ENCODE results near the gene GDPD1.
A peak's percentile ranks its signal among the peaks of the same experiment; 100 is the strongest.
"Not testable (repeated sequence)": the region's sequence is repeated elsewhere in the genome, so short reads cannot be mapped to it uniquely, and the experiment has no call there.

The GDPD1 gene

DNA sequence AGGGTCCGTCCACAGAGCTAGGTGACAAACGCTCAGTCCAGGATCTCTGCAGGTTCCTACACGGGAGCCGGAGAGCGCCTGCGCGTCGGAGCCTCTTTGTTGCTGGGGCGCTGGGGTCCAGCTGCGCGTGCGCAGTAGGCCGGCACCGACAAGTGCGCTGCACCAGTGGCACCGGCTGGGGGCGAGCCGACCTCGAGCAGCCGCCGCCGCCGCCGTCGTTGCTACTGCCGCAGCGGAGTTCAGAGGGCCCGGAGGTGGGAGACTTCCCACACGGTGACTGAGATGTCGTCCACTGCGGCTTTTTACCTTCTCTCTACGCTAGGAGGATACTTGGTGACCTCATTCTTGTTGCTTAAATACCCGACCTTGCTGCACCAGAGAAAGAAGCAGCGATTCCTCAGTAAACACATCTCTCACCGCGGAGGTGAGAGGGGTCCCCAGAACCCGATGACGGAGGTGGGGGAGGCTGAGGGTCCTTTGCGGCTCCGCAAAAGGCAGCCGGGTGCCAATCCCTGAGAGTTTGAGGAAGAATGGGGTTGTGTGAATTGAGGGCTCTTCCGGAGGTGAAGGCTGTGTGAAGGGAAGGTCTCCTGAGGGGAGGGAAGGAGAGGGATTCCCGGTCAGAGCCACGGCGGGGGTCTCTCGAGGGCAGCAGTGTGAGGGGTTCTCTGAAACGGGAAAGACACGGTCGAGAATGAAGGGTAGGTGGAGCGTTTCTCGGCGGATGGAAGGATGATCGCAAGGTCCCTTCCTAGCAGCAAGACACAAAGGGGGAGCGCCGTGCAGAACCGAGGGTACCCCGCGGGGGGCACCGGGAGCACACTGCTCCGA, at the start of gene GDPD1:
Gene GDPD1, plus strand, starts transcription at position 184 of the 831 bp plus-strand sequence. Its CDS starts 99 bp downstream, at position 283.
- DNase-seq: peak; percentile 96

DNA sequence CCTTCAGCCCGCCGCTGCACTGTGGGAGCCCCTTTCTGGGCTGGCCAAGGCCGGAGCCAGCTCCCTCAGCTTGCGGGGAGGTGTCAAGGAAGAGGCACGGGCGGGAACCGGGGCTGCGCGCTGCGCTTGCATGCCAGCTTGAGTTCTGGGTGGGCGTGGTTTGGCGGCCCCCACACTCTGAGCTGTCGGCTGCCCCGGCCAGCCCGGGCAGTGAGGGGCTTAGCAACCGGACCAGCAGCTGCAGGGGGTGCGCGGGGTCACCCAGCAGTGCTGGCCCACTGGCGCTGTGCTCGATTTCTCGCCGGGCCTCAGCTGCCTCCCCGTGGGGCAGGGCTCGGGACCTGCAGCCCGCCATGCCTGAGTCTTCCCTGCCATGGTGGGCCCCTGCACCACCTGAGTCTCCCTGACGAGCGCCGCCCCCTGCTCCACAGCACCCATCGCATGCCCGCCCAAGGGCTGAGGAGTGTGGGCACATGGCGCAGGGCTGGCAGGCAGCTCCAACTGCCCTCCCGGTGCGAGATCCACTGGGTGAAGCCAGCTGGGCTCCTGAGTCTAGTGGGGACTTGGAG, 47.8 kb upstream of the GDPD1 start:
- no peak for DNase-seq

DNA sequence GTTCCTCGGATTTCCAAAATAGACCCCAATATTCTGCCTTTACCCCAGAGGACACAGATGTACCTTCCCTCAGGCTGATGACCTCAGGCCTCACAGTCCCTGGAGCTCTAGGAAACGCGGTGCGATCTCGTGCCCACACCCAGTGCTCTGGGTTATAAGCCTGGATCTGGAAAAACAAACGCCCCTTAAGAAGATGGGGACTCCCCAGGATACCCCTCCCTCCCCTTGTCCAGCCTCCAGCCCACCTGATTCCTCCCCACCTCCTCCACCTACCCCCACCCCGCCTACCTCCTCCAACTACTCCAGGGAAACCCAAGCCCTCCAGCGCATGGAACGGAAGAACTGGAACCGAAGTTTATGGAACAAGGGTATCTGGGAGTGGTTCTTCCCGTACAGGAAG, 45.6 kb upstream of the GDPD1 start:
- no peak for DNase-seq

GRCh38 chr17:59175076-59175475, 45.2 kb upstream of the GDPD1 start:
- DNase-seq: no peak

DNA sequence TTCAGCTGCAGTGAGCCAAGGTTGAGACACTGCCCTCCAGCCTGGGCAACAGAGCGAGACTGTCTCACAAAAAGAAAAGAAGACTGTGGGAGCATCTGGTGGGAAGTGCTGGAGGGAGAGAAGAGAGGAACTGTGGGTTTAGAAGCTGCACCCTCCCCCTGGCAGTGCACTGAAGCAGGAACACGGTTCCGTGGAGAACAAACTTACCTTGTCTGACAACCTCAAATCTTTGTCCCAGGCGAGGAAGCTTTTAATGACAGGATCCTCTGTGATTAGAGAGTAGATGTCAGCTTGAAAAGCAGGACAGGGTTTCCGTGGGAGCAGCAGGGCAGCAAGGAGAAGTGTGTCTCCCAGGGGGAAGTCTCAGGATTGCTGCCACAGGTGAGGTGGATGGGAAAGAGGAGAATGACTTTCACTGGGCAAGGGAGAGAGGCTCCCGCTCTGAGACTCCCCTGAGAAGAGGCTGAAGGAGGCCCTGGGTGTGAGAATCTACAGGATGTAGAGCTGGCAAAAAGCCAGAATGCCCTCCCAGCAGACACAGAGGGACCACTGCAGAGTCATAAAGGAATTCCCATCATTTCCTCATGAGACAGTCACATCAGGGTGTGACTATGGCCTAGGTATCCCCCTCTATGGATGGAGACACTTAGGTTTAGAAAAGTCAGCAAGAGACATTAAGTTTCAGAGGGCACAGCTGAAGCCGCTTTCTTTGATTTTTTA, 41.9 kb upstream of the GDPD1 start:
- no peak for DNase-seq

DNA sequence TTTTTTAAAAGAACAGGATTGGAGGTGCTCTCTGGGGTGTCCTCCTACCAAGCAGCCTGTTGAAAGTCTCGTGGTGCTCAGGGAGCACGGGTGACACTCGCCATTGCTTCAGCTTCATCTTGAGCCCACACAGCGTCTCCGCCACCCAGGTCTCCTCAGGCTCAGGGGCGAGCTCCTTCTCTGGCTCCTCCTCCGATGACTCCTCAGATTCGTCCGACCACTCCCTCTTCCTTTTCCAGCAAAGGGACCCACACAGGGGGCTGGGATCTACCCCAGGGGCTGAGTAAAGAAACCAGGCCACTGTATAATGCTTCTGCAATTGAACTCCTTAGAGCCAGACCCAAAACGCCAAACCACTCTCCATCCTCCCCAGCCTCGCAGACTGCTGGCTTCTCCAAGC, 40.7 kb upstream of the GDPD1 start:
- DNase-seq: not testable (repeated sequence)

DNA sequence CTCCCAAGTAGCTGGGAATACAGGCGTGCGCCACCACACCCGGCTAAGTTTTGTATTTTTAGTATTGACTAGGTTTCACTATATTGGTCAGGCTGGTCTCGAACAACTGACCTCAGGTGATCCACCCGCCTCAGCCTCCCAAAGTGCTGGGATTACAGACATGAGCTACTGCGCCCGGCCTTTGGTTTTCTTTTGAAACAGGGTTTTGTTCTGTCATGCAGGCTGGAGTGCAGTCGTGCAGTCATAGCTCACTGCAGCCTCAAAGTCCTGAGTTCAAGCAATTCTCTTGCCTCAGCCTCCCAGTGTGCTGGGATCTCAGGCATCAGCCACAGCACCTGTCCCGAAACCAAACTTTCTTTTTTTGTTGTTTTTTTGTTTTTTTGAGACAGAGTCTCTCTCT, 39.7 kb upstream of the GDPD1 start:
- DNase-seq: no peak

- no peak for DNase-seq
Observed at GRCh38 chr17:59181481-59181880, 38.8 kb upstream of the GDPD1 start.

- DNase-seq: no peak
Observed at GRCh38 chr17:59185997-59186396, 34.3 kb upstream of the GDPD1 start.

DNA sequence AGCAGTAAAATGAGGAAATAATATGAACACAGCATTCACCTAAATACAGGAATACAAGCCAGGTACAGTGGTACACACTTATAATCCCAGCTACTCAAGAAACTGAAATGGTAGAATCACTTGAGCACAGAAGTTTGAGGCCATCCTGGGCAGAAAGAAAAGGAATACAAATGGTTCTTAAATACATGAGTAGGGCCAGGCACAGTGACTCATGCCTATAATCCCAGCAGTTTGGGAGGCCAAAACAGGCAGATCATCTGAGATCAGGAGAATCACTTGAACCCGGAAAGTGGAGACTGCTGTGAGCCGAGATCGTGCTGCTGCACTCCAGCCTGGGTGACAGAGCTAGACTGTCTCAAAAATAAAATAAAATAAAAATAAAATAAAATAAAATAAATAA, 33.5 kb upstream of the GDPD1 start:
- no peak for DNase-seq

DNA sequence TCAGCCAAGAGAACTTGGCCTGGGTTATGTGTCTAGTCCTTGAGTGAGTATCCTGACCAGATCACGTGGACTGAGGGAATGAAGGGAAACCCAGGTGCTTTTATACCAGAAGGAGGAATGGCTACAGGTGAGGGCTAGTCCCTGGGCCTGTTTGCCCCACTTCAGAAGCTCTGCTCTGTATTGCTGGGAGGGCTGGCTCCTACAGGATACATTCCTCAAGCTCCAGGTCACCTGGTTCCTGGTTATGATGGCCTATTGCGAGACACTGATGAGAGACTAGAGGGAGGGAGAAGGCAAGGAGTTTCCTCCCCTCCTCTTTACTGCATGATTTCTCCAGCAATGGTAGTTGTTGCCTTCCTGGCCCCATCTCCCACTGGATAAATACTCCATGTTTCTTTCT, 29.5 kb upstream of the GDPD1 start:
- no peak for DNase-seq

DNA sequence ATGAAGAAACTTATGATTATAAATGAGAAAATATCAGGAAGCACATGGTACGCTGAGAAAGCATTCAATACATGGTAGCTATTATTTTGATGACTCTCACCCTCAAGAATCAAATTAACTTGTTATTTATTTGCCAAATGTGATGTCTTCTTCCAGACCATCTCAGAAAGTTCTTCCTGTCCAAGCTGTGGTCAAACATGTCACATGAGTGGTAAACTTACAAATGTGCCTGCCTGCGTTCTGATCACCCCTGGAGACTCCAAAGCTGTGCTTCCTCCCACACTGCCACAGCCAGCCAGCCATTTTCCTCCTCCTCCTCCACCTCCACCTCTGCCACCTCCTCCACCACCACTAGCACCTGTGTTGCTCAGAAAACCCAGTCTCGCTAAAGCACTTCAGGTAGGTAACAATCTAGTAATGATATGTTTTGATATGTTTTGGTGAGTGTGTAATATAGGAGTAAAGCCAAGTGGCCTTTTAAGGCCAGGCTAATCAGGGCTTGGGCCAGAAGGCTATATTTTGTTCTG, 26.9 kb upstream of the GDPD1 start:
- no peak for DNase-seq

DNA sequence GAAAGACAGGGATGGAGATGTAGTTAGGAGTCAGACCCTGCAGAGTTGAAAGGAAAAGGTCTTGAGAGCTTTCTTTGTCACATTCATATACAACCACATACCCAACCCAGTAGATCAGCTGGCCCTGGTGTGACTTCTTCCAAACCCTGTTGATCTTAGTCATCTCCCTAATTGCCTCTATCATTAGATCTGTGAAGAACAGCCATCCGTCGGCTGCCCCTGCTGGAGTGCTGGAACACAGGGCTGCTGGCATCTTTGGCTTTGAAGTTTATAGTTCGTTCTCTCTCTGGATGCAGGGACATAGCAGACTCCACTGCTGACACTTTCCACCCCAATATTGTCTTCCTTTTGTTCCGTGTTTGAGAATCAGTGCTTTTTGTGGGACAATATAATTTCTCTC, 20.9 kb upstream of the GDPD1 start:
- DNase-seq: no peak

DNA sequence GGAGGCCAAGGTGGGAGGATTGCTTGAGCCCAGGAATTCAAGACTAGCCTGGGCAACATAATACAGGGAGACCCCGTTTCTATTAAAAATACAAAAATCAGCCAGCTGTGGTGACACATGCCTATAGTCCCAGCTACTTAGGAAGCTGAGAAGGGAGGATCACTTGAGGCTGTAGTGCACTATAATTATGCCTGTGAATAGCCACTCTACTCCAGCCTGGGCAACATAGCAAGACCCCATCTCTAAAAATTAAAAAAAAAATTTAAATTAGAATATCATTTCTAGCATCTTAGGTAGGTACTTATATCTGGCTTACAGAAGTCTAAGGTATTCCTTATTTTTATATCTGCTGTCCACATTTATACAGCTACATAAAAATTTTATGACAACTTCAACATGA, 18.0 kb upstream of the GDPD1 start:
- no peak for DNase-seq

DNA sequence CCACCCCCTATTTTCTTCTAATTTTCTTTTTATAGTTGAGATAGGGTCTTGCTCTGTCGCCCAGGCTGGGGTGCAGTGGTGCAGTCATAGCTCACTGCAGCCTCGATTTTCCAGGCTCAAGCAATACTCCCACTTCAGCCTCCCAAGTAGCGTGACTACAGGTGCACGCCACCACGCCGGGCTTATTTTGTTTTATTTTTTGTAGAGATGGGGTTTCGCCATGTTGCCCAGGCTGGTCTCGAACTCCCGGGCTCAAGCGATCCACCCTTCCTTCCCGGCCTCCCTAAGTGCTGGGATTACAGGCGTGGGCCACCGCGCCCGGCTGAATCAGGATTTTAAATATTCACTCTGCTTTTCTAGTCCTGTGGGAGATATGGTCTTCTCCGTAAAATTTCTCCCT, 941 bp upstream of the GDPD1 start:
- no peak for DNase-seq

GRCh38 chr17:59219992-59220327, 351 bp upstream of the GDPD1 start:
- DNase-seq: no peak

DNA sequence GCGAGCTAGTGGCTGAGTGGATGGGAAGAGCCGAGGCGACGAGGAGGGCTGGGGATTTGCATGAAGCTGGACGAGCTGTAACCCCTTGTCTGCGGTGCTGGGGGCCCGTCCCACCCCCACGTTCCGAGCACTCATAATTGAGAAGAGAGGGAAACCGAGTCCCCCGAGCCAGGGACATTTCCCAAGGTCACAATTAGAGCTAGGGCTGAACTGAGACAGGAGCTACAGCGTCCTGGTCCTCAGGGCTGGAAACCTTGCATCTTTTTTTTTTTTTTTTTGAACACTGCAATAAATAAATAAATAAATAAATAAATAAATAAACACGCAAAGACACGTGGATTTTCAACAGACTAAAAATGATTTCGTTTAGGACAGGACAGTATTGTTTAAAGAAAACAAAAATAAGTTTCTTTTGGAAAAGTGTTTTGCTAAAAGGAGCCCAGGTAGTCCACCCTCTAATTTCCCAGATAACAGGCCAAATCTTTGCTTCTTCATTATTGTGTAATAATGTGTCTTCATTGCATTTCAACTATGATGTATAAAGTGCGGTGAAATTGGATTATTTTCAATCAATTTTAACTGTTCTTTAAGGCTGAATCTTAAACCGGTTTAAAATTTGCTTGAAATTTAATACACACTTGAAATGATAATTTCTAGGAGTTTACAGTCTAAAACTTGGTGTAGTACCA, 992 bp downstream of the GDPD1 start:
- DNase-seq: no peak

- no peak for DNase-seq
Observed at GRCh38 chr17:59223813-59224212, 3.5 kb downstream of the GDPD1 start.

DNA sequence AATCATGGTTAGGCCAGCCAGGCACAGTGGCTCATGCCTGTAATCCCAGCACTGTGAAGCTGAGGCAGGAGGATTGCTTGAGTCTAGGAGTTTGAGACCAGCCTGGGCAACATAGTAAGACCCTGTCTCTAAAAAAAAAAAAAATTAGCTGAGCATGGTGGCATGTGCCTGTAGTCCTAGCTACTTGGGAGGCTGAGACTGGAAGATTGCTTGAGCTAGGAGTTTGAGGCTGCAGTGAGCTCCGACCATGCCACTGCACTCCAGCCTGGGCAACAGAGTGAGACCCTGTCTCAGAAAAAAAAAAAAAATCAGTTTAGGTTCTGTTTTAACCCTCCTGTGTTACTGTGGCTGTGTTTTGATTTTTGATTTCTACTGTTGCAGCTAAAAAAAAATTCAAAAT, 8.3 kb downstream of the GDPD1 start:
- not testable (repeated sequence) for DNase-seq

- no peak for DNase-seq
Observed at GRCh38 chr17:59230764-59231163, 10.5 kb downstream of the GDPD1 start.

- no peak for DNase-seq
Observed at GRCh38 chr17:59234631-59235030, 14.3 kb downstream of the GDPD1 start.

DNA sequence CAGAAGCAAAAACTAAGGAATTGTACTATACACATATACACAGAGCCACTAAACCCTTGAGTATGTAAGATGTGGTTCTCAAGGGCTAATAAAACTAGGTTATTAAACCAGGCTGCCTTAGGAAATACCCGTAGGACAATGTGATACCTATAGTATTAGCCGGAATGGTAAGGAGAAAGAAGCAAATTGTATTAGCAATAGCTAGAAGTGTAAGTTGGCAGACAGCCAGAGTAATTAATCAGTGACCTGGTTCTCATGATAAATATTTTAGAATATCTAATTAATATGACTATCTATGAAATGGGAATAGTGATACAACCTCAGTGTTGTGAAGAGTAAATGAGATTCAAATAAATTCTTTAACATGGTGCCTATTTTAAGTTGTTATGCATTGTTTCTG, 18.6 kb downstream of the GDPD1 start:
- no peak for DNase-seq

DNA sequence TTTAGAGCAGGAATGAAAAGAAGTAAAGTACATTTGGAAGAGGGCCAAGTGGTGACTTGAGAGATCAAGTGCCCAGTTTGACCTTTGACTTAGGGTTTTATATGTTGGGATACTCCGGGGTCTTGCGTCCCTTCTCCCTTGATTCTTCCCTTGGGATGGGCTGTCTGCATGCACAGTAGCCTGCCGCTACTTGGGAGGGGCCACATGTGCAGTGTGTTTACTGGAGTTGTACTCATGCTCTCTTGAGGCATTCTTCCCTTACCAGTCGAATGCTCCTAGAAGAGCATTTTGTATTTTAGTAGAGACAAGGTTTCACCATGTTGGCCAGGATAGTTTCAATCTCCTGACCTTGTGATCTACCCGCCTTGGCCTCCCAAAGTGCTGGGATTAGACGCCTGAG, 23.8 kb downstream of the GDPD1 start:
- no peak for DNase-seq

Data from activated CD4-positive, alpha-beta T cell treated with anti-CD3 and anti-CD28 coated beads, Interleukin-2, amount 50 U/mL, for 4 hours (primary cell).